Measurements from ENCODE around the gene SLC17A3. TPM values are rescaled to one million over a fixed set of nuclear protein-coding genes. Genes with fewer than 3 reads are reported as not detected.

SLC17A3 gene
- total RNA-seq, 1 experiment from 2014 or later = not detected

GRCh38 chr6:25893778-25894177 lies 19.7 kb upstream of the SLC17A3 start:
- H3K4me3 ChIP-seq (ENCODE audit: low read depth in 2 of 2, low read length in 2 of 2) = no peak overlapping the region
- POLR2A ChIA-PET = no interaction called here
- no peaks in the 10 kb centered on the region for H3K4me1 ChIP-seq (ENCODE audit: control insufficient read depth, insufficient read depth, low read length)
- no peak for DNase-seq (ENCODE audit: low read depth, low spot score)
- H3K36me3 ChIP-seq (ENCODE audit: control insufficient read depth, insufficient read depth, low read length) = no peaks in the 10 kb centered on the region
- no peak for TF ChIP-seq TCF7L2 (IDR thresholded peaks at IDR 0.05; ENCODE audit: low read depth, low read length)
- TF ChIP-seq REST (IDR thresholded peaks at IDR 0.05; ENCODE audit: insufficient read depth in 1 of 2, low read depth in 2 of 2, low read length in 1 of 2) = no peak
- TF ChIP-seq CTCF (IDR thresholded peaks at IDR 0.05) = no peak
- TF ChIP-seq POLR2AphosphoS5 (IDR thresholded peaks at IDR 0.05; ENCODE audit: low read depth, low read length) = no peak
- TF ChIP-seq SIN3A (IDR thresholded peaks at IDR 0.05; ENCODE audit: borderline replicate concordance, insufficient read depth, low read depth, low read length) = no peak
- H3K9me3 ChIP-seq (ENCODE audit: control insufficient read depth, insufficient read depth, low read depth, low read length) = no peaks in the 10 kb centered on the region
- H3K27me3 ChIP-seq (ENCODE audit: control insufficient read depth, insufficient read depth, low read length) = peaks cover 3% of the 10 kb centered on the region; the same call in 1 of the 2 replicates
- no TSS peak for BruUV-seq (replicated peaks)
- intact Hi-C loops (cut with micrococcal nuclease; ENCODE audit: unreplicated experiment) = loop anchor here (5.0 to 10.0 kb wide), 2 partner anchors 291 to 619 kb away; partner anchors contain the start of gene CARMIL1
- in situ Hi-C loops (cut with HindIII; ENCODE audit: low pct_unique_long_range_greater_than_20kb, low sequenced_read_pairs) = no loop called here
- no peak for ATAC-seq
- H3K27ac ChIP-seq (ENCODE audit: low read length) = no peak overlapping the region
- CTCF ChIA-PET = no interaction called here

DNA sequence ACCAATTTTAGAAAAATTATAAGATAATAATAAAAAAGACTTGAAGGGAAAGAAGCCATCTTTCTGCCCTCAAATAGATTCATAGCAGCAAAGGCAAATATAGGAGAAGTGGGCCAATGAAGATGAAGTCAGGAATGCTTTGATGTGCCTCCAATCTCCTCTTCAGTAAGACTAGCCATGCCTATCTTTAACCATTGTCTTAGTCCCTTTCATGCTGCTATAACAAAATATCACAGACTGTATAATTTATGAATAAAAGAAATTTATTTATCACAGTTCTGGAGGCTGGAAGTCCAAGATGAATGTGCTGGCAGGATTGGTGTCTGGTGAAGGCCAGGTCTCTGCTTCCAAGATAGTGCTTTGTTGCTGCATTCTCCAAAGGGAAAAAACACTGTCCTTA lies 18.8 kb upstream of the SLC17A3 start:
- DNase-seq (ENCODE audit: low read depth, low spot score) = no peak
- intact Hi-C loops (cut with micrococcal nuclease; ENCODE audit: unreplicated experiment) (loop anchor here (5.0 to 10.0 kb wide), 2 partner anchors 291 to 618 kb away; partner anchors contain the start of gene CARMIL1), in situ Hi-C loops (cut with HindIII; ENCODE audit: low pct_unique_long_range_greater_than_20kb, low sequenced_read_pairs) (no loop called here)
- no peak for TF ChIP-seq SIN3A (IDR thresholded peaks at IDR 0.05; ENCODE audit: borderline replicate concordance, insufficient read depth, low read depth, low read length)
- no peak for TF ChIP-seq TCF7L2 (IDR thresholded peaks at IDR 0.05; ENCODE audit: low read depth, low read length)
- no peak for TF ChIP-seq REST (IDR thresholded peaks at IDR 0.05; ENCODE audit: insufficient read depth in 1 of 2, low read depth in 2 of 2, low read length in 1 of 2)
- no peak for TF ChIP-seq POLR2AphosphoS5 (IDR thresholded peaks at IDR 0.05; ENCODE audit: low read depth, low read length)
- no peak for TF ChIP-seq CTCF (IDR thresholded peaks at IDR 0.05)
- no TSS peak for BruUV-seq (replicated peaks)
- H3K4me3 ChIP-seq (ENCODE audit: low read depth in 2 of 2, low read length in 2 of 2) = no peak overlapping the region
- ATAC-seq = no peak
- no peaks in the 10 kb centered on the region for H3K9me3 ChIP-seq (ENCODE audit: control insufficient read depth, insufficient read depth, low read depth, low read length)
- no peaks in the 10 kb centered on the region for H3K4me1 ChIP-seq (ENCODE audit: control insufficient read depth, insufficient read depth, low read length)
- no peaks in the 10 kb centered on the region for H3K36me3 ChIP-seq (ENCODE audit: control insufficient read depth, insufficient read depth, low read length)
- H3K27ac ChIP-seq (ENCODE audit: low read length) = no peak overlapping the region
- CTCF ChIA-PET = no interaction called here
- POLR2A ChIA-PET = no interaction called here
- H3K27me3 ChIP-seq (ENCODE audit: control insufficient read depth, insufficient read depth, low read length) = peaks cover 3% of the 10 kb centered on the region; the same call in 1 of the 2 replicates
